Endothelial cell of umbilical vein (primary cell): ENCODE data around the gene CCNDBP1. TPM values are rescaled to one million over a fixed set of nuclear protein-coding genes. Genes with fewer than 3 reads are reported as not detected.

Experiments used
- BruUV-seq: library from RNA; stranded (reverse); fragments of 400-500 nt; replicated peaks from 2 replicates; lab custom pipeline; 2021; lab: Mats Ljungman, UMichigan
- CTCF ChIA-PET: fragments of 300-600, 350-600 bp; sonication (Branson Sonifier 250); formaldehyde crosslinking; loops from one replicate; lab custom pipeline; 2021; ENCODE audit warnings: antibody characterized with exemption, inconsistent platforms; lab: Charles Lee
- POLR2A ChIA-PET: fragments of 300-600, 350-600 bp; sonication (Branson Sonifier 250); formaldehyde crosslinking; loops from one replicate; lab custom pipeline; 2021; ENCODE audit warnings: antibody characterized with exemption, inconsistent platforms; lab: Charles Lee
- DNase-seq: peaks from one replicate; pipeline ENCODE4 v3.0.0-alpha.2; 2011; ENCODE audit warnings: low read depth, low spot score
- FAIRE-seq: peaks from 2 replicates; lab custom pipeline; 2011; peaks lifted over from hg19 to GRCh38; lab: Jason Lieb, UNC
- H2AFZ ChIP-seq: 2 replicates; pipeline ENCODE4 v1.6.0; 2012; ENCODE audit warnings: low read depth, low read length, control low read depth, inconsistent platforms
- H3K27ac ChIP-seq: 2 replicates; pipeline ENCODE4 v1.5.1; 2011; ENCODE audit warnings: low read depth, mild to moderate bottlenecking, control low read depth, low read length, moderate library complexity; ENCODE audit not compliant: insufficient read depth
- H3K27me3 ChIP-seq, 2 experiments: 2 replicates each; pipeline versions ENCODE4 v1.6.0 to v1.6.1; 2011; ENCODE audit warnings: low read length in 2 of 2, mixed read lengths in 1 of 2; ENCODE audit not compliant: control insufficient read depth in 2 of 2, insufficient read depth in 2 of 2
- H3K36me3 ChIP-seq, 2 experiments: 2 replicates in 1 of 2; 3 replicates in 1 of 2; pipeline ENCODE4 v1.5.1; 2011; ENCODE audit warnings: low read length in 2 of 2, mild to moderate bottlenecking in 1 of 2, moderate library complexity in 1 of 2; ENCODE audit not compliant: control insufficient read depth in 2 of 2, insufficient read depth in 2 of 2; ENCODE audit errors: extremely low read depth in 1 of 2
- H3K4me1 ChIP-seq: 3 replicates; pipeline ENCODE4 v1.5.1; 2011; ENCODE audit warnings: mild to moderate bottlenecking, low read length; ENCODE audit not compliant: control insufficient read depth, insufficient read depth; ENCODE audit errors: extremely low read depth
- H3K4me2 ChIP-seq: 2 replicates; pipeline ENCODE4 v1.6.1; 2011; ENCODE audit warnings: low read length, control low read depth, mixed read lengths; ENCODE audit not compliant: insufficient read depth
- H3K4me3 ChIP-seq, 3 experiments: fragments of 200-600 bp in 1 of 3; sonication (generic), shearing (Covaris generic) in 1 of 3; replicated peaks in 1 of 3; 2 replicates each; pipeline ENCODE4 v1.5.1; 2011 to 2016; ENCODE audit warnings: control low read depth in 3 of 3, low read length in 3 of 3, mild to moderate bottlenecking in 2 of 3, inconsistent platforms in 1 of 3, low read depth in 1 of 3, moderate library complexity in 1 of 3; ENCODE audit not compliant: insufficient read depth in 1 of 3
- H3K79me2 ChIP-seq: 2 replicates; pipeline ENCODE4 v1.6.0; 2012; ENCODE audit warnings: low read length, inconsistent platforms; ENCODE audit not compliant: control insufficient read depth, insufficient read depth
- H3K9ac ChIP-seq: replicated peaks from 2 replicates; pipeline ENCODE3; 2011; ENCODE audit warnings: low read length, control low read depth; ENCODE audit not compliant: insufficient read depth; ENCODE audit errors: extremely low read depth
- H3K9me1 ChIP-seq: replicated peaks from 3 replicates; pipeline ENCODE4 v1.6.0; 2011; ENCODE audit warnings: mild to moderate bottlenecking, low read length; ENCODE audit not compliant: control insufficient read depth, insufficient read depth; ENCODE audit errors: extremely low read depth
- H3K9me3 ChIP-seq: replicated peaks from 2 replicates; pipeline ENCODE4 v1.5.1; 2012; ENCODE audit warnings: low read length, inconsistent platforms; ENCODE audit not compliant: control insufficient read depth, insufficient read depth
- H4K20me1 ChIP-seq: replicated peaks from 2 replicates; pipeline ENCODE3; 2011; ENCODE audit warnings: mild to moderate bottlenecking, low read length; ENCODE audit not compliant: control insufficient read depth, insufficient read depth; ENCODE audit errors: extremely low read depth
- EZH2 ChIP-seq: IDR thresholded peaks from 2 replicates; pipeline ENCODE4 v1.6.1; 2012; ENCODE audit warnings: borderline replicate concordance, low read depth, mild to moderate bottlenecking, moderate library complexity, low read length, inconsistent platforms; ENCODE audit not compliant: severe bottlenecking
- FOS ChIP-seq: IDR thresholded peaks from 2 replicates; pipeline ENCODE4 v1.6.1; 2011; ENCODE audit warnings: mild to moderate bottlenecking, low read length, moderate library complexity, borderline replicate concordance; ENCODE audit not compliant: insufficient read depth
- GATA2 ChIP-seq: IDR thresholded peaks from 2 replicates; pipeline ENCODE4 v1.7.0; 2011; ENCODE audit warnings: low read depth, mild to moderate bottlenecking, moderate library complexity, mixed read lengths, low read length; ENCODE audit not compliant: insufficient read length, insufficient read depth
- JUN ChIP-seq: IDR thresholded peaks from 2 replicates; pipeline ENCODE4 v1.6.1; 2011; ENCODE audit warnings: borderline replicate concordance, low read depth; ENCODE audit not compliant: insufficient read length, insufficient read depth
- MYC ChIP-seq: IDR thresholded peaks from one replicate; pipeline ENCODE4 v1.6.1; 2011; ENCODE audit warnings: mild to moderate bottlenecking, low read depth, low read length
- POLR2A ChIP-seq: IDR thresholded peaks from 2 replicates; pipeline ENCODE4 v1.6.1; 2012; ENCODE audit warnings: low read depth, mild to moderate bottlenecking, control low read depth, low read length
- POLR2AphosphoS5 ChIP-seq: IDR thresholded peaks from 2 replicates; pipeline ENCODE4 v1.6.1; 2012; ENCODE audit warnings: low read depth, mild to moderate bottlenecking, control low read depth, low read length, moderate library complexity; ENCODE audit not compliant: insufficient read depth
- dilution Hi-C: fragments of 300-500 bp; cut with MboI; formaldehyde crosslinking; loops from one replicate; pipeline ENCODE4 v1.15.0; 2019; ENCODE audit warnings: low sequenced_read_pairs; ENCODE audit not compliant: extremely low pct_ligation_motif_present
- intact Hi-C: fragments of 100-400 bp; cut with micrococcal nuclease; formaldehyde crosslinking; loops from one replicate; pipeline ENCODE4 v1.10.0; 2022
- polyA plus RNA-seq, 4 experiments: library from polyadenylated mRNA; depleted of rRNA in 3 of 4; stranded (reverse) in 3 of 4; unstranded in 1 of 4; fragments of >200 nt; gene quantifications; 2 replicates each; pipeline versions ENCODE4 v1.2.1 to v1.2.3, GENCODE V29; 2011 to 2012; ENCODE audit warnings: missing spikeins in 1 of 4
- total RNA-seq: library from RNA; stranded (reverse); gene quantifications from 2 replicates; pipeline ENCODE4 v1.2.3, GENCODE V29; 2021
- TF ChIP-seq, protein P1 (sequence below), 2 donors: IDR thresholded peaks; 1 replicate in 1 of 2; 2 replicates in 1 of 2; pipeline ENCODE4 v1.5.1; 2011; ENCODE audit warnings: low read length in 2 of 2, mild to moderate bottlenecking in 2 of 2, moderate library complexity in 2 of 2, control low read depth in 1 of 2, inconsistent platforms in 1 of 2, low read depth in 1 of 2; ENCODE audit not compliant: insufficient read depth in 1 of 2; ENCODE audit errors: extremely low read depth in 1 of 2
- TF ChIP-seq, protein P2 (sequence below): IDR thresholded peaks from 2 replicates; pipeline ENCODE4 v1.6.1; 2011; ENCODE audit not compliant: insufficient read depth, insufficient read length

CCNDBP1 gene
- total and polyA plus RNA-seq, 2 donors (not counting 3 experiments of a cell fraction or from before 2014, with no cell fraction given) = 39.9 to 54.9 TPM

DNA sequence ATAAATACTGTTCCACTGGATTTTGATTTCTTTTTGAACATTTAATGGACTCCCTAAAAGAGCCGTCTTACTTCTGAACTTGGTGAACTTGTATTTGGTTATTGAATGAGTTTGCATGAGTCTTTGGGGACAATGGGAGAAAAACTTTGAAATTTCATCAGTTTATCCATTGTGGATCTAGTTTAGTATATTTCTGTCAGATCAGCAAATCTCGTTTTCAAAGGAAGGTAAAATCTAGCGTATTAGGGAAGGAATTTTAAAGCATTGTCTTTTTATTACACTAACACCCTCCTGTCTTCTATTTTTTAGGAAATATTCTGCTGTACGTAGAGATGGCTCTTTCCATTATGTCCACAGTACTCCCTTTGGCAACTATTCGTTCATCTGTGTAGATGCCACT is 39.0 kb upstream of the CCNDBP1 start:
- no TSS peak for BruUV-seq
- DNase-seq = no peak
- POLR2A ChIA-PET = no interaction called here
- peaks cover 0 to 4% of the 10 kb centered on the region in 2 experiments for H3K36me3 ChIP-seq
- intact Hi-C loops = no loop called here
- no peaks in the 10 kb centered on the region for H3K79me2 ChIP-seq
- no peak overlapping the region for H3K4me2 ChIP-seq
- H3K27ac ChIP-seq = no peak overlapping the region
- no peak overlapping the region for H3K9ac ChIP-seq
- CTCF ChIA-PET = no interaction called here
- no peaks in the 10 kb centered on the region for H3K27me3 ChIP-seq
- dilution Hi-C loops = no loop called here
- no peak overlapping the region for H3K4me3 ChIP-seq
- H2AFZ ChIP-seq = no peak overlapping the region
- H3K9me3 ChIP-seq = no peaks in the 10 kb centered on the region
- FAIRE-seq = no peak
- no peaks in the 10 kb centered on the region for H4K20me1 ChIP-seq
- TF ChIP-seq FOS (no peak), POLR2AphosphoS5 (no peak), EZH2 (no peak), GATA2 (no peak), JUN (no peak), MYC (no peak), POLR2A (no peak)
- TF ChIP-seq, protein P1, sequence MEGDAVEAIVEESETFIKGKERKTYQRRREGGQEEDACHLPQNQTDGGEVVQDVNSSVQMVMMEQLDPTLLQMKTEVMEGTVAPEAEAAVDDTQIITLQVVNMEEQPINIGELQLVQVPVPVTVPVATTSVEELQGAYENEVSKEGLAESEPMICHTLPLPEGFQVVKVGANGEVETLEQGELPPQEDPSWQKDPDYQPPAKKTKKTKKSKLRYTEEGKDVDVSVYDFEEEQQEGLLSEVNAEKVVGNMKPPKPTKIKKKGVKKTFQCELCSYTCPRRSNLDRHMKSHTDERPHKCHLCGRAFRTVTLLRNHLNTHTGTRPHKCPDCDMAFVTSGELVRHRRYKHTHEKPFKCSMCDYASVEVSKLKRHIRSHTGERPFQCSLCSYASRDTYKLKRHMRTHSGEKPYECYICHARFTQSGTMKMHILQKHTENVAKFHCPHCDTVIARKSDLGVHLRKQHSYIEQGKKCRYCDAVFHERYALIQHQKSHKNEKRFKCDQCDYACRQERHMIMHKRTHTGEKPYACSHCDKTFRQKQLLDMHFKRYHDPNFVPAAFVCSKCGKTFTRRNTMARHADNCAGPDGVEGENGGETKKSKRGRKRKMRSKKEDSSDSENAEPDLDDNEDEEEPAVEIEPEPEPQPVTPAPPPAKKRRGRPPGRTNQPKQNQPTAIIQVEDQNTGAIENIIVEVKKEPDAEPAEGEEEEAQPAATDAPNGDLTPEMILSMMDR (IDR thresholded peaks at IDR 0.05; ENCODE audit: extremely low read depth in 1 of 2, insufficient read depth in 1 of 2, low read depth in 1 of 2, low read length in 2 of 2) = no peak
- TF ChIP-seq, protein P2, sequence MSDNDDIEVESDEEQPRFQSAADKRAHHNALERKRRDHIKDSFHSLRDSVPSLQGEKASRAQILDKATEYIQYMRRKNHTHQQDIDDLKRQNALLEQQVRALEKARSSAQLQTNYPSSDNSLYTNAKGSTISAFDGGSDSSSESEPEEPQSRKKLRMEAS = no peak
- peaks cover 16% of the 10 kb centered on the region for H3K4me1 ChIP-seq
- no peaks in the 10 kb centered on the region for H3K9me1 ChIP-seq
